Measurements from ENCODE around the gene FCMR. TPM values are rescaled to one million over a fixed set of nuclear protein-coding genes. Genes with fewer than 3 reads are reported as not detected.

Gene FCMR
- total RNA-seq, 4 donors from 2014 or later: 1.2 to 5.2 (median 3.0) TPM

DNA sequence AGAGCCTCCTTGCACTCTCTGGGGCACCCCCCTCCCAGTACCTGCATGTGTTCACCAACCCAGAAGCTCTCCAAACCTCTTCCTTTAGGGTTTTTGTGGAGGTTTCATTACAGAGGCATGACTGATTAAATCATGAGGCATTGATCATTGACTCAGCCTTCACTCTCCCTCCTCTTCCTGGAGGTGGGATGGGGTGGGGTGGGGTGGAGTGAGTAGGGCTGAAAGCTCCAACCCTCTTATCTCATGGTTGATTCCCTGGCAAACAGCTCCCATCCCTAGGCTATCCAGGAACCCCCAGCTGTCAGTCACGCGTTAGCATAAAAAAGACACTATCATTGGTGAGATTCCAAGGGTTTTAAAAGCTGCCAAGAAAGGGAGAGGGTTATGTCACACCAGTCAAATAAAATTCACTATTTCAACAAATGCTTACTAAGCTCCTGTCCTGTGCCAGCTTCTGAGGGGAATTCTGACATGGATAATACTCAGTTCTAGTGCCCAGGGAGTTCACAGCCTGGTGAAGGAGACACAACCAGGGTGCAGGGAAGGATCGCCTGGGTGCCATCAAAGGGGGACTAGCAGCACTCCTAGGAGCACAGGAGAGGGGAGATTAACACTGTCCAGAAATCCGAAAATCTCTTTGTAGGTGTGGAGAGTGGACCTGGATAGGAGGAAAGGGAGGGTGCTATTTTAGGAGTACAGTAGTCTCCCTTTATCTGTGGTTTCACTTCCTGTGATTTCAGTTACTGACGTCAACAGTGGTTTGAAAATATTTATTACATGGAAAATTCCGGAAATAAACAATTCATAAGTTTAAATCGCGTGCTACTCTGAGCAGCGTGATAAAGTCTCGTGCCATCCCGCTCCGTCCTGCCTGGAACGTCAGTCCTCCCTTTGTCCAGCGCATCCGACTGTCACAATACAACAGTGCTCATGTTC, 31.3 kb downstream of the FCMR start:
- Histone ChIP-seq H3K4me3 (replicated peaks in 1 of 3) (no peak overlapping the region), H3K27me3 (no peaks in the 10 kb centered on the region), H3K27ac (no peak overlapping the region), H3K36me3 (no peaks in the 10 kb centered on the region), H3K4me1 (peaks cover 6 to 18% of the 10 kb centered on the region in 2 donors), H3K9me3 (no peaks in the 10 kb centered on the region)
- no peak for DNase-seq
- intact Hi-C loops (cut with DNase I): no loop called here
- TF ChIP-seq, protein P1, sequence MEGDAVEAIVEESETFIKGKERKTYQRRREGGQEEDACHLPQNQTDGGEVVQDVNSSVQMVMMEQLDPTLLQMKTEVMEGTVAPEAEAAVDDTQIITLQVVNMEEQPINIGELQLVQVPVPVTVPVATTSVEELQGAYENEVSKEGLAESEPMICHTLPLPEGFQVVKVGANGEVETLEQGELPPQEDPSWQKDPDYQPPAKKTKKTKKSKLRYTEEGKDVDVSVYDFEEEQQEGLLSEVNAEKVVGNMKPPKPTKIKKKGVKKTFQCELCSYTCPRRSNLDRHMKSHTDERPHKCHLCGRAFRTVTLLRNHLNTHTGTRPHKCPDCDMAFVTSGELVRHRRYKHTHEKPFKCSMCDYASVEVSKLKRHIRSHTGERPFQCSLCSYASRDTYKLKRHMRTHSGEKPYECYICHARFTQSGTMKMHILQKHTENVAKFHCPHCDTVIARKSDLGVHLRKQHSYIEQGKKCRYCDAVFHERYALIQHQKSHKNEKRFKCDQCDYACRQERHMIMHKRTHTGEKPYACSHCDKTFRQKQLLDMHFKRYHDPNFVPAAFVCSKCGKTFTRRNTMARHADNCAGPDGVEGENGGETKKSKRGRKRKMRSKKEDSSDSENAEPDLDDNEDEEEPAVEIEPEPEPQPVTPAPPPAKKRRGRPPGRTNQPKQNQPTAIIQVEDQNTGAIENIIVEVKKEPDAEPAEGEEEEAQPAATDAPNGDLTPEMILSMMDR (IDR thresholded peaks at IDR 0.05): no peak
- TF ChIP-seq POLR2A (IDR thresholded peaks at IDR 0.05): no peak
- WGBS, 2 donors: 71 to 76% methylated on average over 15 of the region's 15 CpGs

DNA sequence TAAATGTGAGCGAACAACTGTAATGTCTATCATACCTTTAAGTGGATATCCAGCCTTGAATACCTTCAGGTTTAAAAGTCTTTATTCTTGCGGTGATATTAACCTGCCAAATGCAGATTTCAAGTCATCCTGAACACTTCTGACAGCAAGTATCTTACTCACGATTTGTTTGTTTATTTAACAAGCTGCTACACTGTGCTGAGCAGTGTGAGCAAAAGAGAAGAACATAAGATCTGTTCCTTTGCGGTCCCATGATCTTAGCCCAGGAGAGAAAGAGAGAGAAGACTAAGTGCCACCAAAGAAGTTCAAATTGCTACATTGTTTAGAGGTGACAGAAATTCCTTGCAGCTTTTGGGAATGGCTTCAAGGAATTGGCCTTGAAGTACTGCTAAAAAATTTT, 34.0 kb downstream of the FCMR start:
- no peaks in the 10 kb centered on the region for H3K27me3 ChIP-seq
- intact Hi-C loops (cut with DNase I): no loop called here
- H3K4me1 ChIP-seq: peaks cover 6 to 14% of the 10 kb centered on the region in 2 donors
- no peak for TF ChIP-seq POLR2A (IDR thresholded peaks at IDR 0.05)
- TF ChIP-seq, protein P1 (IDR thresholded peaks at IDR 0.05): no peak
- no peaks in the 10 kb centered on the region for H3K36me3 ChIP-seq
- no peak for DNase-seq
- H3K4me3 ChIP-seq (replicated peaks in 1 of 3): no peak overlapping the region
- 27 to 31% methylated on average over 4 of the region's 4 CpGs for WGBS, 2 donors
- H3K9me3 ChIP-seq: no peaks in the 10 kb centered on the region
- no peak overlapping the region for H3K27ac ChIP-seq

- H3K9me3 ChIP-seq: no peaks in the 10 kb centered on the region
- DNase-seq: no peak
- H3K27me3 ChIP-seq: no peaks in the 10 kb centered on the region
- no peak overlapping the region for H3K27ac ChIP-seq
- no peak for TF ChIP-seq POLR2A (IDR thresholded peaks at IDR 0.05)
- TF ChIP-seq, protein P1 (IDR thresholded peaks at IDR 0.05): no peak
- no peaks in the 10 kb centered on the region for H3K36me3 ChIP-seq
- WGBS, 2 donors: 92 to 93% methylated on average over 1 of the region's 1 CpG
- H3K4me1 ChIP-seq: peaks cover 6 to 14% of the 10 kb centered on the region in 2 donors
- no peak overlapping the region for H3K4me3 ChIP-seq (replicated peaks in 1 of 3)
- intact Hi-C loops (cut with DNase I): no loop called here
Measured at GRCh38 chr1:206886831-206887230, 34.9 kb downstream of the FCMR start.

- Histone ChIP-seq H3K36me3 (no peaks in the 10 kb centered on the region), H3K27me3 (no peaks in the 10 kb centered on the region), H3K9me3 (no peaks in the 10 kb centered on the region), H3K4me1 (peaks cover 6 to 13% of the 10 kb centered on the region in 2 donors), H3K27ac (no peak overlapping the region), H3K4me3 (replicated peaks in 1 of 3) (no peak overlapping the region)
- no peak for DNase-seq
- intact Hi-C loops (cut with DNase I): no loop called here
- TF ChIP-seq, protein P1 (IDR thresholded peaks at IDR 0.05): no peak
- TF ChIP-seq POLR2A (IDR thresholded peaks at IDR 0.05): no peak
- WGBS, 2 donors: 83 to 92% methylated on average over 3 of the region's 3 CpGs
Measured at GRCh38 chr1:206885341-206886060, 36.2 kb downstream of the FCMR start.

DNA sequence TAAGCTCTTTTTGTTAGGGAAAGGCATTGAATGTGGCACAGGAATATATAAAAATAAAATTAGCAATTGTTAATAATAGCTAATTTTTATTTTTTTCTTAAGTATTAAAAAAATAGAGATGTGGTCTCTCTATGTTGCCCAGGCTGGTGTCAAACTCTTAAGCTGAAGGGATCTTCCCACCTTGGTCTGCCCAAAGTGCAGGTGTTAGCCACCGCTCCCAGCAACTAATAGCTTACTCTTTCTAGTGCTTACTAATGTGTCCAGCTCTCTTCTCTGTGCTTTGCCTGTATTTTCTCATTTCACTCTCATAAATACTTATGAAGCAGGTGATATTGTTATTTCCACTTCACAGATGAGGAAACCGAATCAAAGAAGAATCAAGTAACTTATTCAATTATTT, 37.9 kb downstream of the FCMR start:
- intact Hi-C loops (cut with DNase I): no loop called here
- no peak for TF ChIP-seq POLR2A (IDR thresholded peaks at IDR 0.05)
- TF ChIP-seq, protein P1 (IDR thresholded peaks at IDR 0.05): no peak
- WGBS, 2 donors: 92 to 98% methylated on average over 2 of the region's 2 CpGs
- Histone ChIP-seq H3K9me3 (no peaks in the 10 kb centered on the region), H3K4me3 (replicated peaks in 1 of 3) (no peak overlapping the region), H3K27me3 (no peaks in the 10 kb centered on the region), H3K27ac (no peak overlapping the region), H3K4me1 (peaks cover 6 to 11% of the 10 kb centered on the region in 2 donors), H3K36me3 (no peaks in the 10 kb centered on the region)
- DNase-seq: no peak

Data from thyroid gland (tissue), 4 donors.